Measurements from ENCODE around the gene PRUNE2. TPM values are rescaled to one million over a fixed set of nuclear protein-coding genes. Genes with fewer than 3 reads are reported as not detected.

The PRUNE2 gene
- total RNA-seq, 2 experiments from 2014 or later: 0.27 to 0.40 TPM

DNA sequence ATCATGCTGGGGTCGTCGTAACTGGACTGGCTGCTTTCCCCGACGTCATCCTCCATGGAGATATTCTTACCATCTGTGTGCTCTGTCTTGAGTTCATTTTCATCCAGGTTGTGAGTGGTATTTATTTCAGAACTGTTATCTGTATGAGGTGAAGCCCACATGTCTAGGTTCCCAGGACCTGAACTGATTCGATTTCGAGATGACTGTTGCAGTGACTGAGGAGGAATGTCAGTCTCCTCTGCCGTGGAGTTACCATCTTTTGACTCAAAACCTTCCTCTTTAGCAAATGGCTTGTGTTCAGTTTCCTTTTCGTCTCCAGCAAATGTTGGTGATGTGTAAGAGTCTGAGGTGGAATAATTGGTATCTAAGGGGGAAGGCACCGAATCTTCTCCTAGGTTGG, 196.9 kb downstream of the PRUNE2 start:
- CTCF ChIA-PET: no interaction called here
- POLR2A ChIA-PET: no interaction called here

GRCh38 chr9:76707510-76707909, 198.4 kb downstream of the PRUNE2 start:
- ChIA-PET POLR2A (no interaction called here), CTCF (interaction anchor here (1.0 kb wide), 1 partner anchor 262 kb away, joined by 3 read pairs; no protein-coding TSS in a partner anchor)

DNA sequence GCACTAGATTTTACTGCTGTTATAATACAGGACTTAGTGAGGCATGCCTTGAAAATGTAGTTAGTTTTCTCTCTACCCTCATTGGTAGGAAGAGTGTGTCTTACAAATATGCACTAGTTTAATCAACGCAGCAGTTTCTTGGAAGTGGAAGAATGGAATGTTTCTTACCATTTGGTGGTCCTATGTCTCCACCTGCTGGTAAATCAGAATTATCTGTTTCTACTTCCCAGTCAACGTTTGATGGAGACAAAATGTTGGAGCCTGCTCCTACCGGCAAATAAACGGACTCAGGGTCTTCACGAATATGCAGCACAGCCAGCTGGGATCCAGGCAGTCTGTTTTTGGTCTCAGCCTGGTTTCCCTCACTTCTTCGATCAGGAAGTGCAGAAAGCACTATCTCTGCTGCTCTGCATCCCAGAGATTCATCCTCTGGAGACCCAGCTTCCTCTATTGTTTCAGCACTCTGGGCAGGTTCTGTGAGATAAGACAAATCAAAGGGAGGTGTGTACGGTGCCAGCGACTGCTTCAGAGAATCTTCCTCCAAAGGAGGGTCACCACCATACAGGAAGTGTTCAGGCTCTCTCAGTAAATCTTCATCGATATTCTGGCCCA, 201.2 kb downstream of the PRUNE2 start:
- ChIA-PET POLR2A (no interaction called here), CTCF (interaction anchor here (0.7 to 1.4 kb wide), 8 partner anchors 12 to 311 kb away, joined by 3 to 4 read pairs (median 3); partner anchors contain the start of gene RFK)

GRCh38 chr9:76703270-76703669, 202.6 kb downstream of the PRUNE2 start:
- CTCF ChIA-PET: interaction anchor here (0.9 to 1.4 kb wide), 4 partner anchors 11 to 258 kb away, joined by 3 to 4 read pairs (median 4); no protein-coding TSS in a partner anchor
- POLR2A ChIA-PET: no interaction called here

- POLR2A ChIA-PET: no interaction called here
These were observed 204.4 kb downstream of the PRUNE2 start for GRCh38 chr9:76701441-76702039.

GRCh38 chr9:76700916-76701315, 205.0 kb downstream of the PRUNE2 start:
- CTCF ChIA-PET: no interaction called here

More at GRCh38 chr9:76701441-76702039, 204.4 kb downstream of the PRUNE2 start:
- CTCF ChIA-PET: interaction anchor here (1.0 kb wide), 1 partner anchor 336 kb away, joined by 3 read pairs; no protein-coding TSS in a partner anchor

GRCh38 chr9:76699971-76700370, 205.9 kb downstream of the PRUNE2 start:
- POLR2A ChIA-PET: no interaction called here
- CTCF ChIA-PET: interaction anchor here (1.1 kb wide), 1 partner anchor 287 kb away, joined by 3 read pairs; no protein-coding TSS in a partner anchor

More at GRCh38 chr9:76700916-76701315, 205.0 kb downstream of the PRUNE2 start:
- POLR2A ChIA-PET: no interaction called here

DNA sequence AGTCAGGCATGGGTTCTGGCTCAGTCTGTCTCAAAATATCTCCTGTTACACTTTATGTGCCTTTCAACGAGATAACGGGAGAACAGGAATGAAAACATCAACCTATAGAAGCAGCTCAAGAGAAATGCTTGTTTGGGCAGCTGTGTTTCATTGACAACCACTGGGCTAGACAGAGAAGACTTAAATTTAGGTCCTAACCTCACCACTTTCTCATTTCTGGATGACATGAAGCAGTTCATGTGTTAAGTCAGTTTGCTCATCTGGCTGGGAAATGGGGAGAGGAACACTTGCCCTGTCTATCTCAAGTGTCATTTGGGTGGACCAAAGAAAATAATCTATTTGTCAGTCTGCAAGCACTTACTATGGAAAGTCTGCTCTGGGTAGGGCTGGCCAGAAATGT, 208.4 kb downstream of the PRUNE2 start:
- ChIA-PET POLR2A (no interaction called here), CTCF (no interaction called here)

DNA sequence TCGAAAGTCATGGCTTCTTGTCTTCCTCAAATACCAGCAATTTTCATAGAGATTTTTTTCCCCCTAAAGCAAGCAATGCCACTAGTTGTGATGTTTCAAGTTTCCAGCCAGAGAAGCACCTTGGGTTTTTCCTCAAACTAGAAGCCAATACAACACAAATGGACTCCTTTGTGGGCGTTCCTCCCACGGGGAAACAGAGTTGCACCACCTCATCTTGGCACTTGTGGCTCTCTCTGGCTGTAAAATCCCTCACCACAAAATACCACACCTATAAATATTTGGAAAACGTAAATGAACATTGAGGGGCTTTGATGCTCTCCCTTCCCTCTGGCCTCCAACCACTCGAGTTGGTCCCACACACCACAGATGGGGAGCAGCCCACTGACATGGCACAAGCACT, 208.8 kb downstream of the PRUNE2 start:
- POLR2A ChIA-PET: no interaction called here
- CTCF ChIA-PET: no interaction called here

DNA sequence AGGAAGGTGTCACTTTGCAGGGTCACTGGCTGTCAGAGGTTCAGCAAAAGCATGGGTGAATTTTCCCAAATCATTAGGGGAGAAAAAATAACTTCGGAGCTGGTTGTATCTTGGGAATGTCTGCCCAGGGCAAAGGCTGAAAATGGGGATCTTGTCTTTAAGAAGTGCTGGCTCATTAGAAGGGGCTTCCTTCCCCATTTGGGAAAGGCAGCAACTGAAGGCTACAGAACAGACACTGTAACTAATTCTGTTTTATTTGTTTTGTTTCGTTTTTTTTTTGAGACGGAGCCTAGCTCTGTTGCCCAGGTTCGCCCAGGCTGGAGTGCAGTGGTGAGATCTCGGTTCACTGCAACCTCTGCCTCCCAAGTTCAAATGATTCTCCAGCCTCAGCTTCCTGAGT, 212.0 kb downstream of the PRUNE2 start:
- ChIA-PET POLR2A (interaction anchor here (0.6 kb wide), 1 partner anchor 39 kb away, joined by 3 read pairs; no protein-coding TSS in a partner anchor), CTCF (no interaction called here)

- CTCF ChIA-PET: interaction anchor here (1.1 kb wide), 1 partner anchor 11 kb away, joined by 3 read pairs; no protein-coding TSS in a partner anchor
- POLR2A ChIA-PET: no interaction called here
These were observed 213.3 kb downstream of the PRUNE2 start for GRCh38 chr9:76692458-76693129.

DNA sequence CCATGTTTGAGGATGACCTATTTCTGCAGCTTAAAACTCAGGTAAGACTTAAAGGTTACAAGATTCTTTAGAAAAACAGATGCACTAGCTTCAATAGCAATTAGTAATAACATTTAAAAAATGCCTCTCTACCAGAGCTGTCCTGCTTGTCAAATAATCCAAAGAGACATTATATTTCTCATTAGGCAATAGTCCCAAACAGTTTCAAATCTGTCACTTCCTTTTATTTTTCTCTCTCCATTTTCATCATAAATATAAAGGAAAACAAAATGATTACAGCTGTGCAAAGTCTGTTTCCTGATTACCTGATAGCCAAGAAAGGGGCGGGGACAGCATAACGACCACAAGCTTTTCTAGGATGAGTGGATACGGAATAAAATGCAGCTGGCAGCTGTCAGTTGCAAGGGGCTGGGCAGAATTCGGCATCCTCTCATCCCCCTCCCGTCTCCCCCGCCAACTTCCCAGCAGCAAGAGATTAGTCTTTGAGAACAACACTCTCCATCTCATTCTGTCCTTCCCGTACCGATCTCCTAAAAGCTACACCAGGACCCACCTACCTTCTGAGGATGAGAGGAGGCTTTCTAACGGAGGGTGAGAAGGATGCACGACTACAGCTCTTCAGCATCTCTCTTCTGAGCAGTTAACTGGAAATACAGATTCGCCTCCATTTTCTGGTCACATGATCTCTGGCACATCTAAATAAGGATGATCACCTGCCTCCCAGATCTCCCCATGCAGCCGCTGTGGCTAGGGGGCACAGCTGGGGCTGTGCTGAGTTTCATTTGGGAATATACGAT, 214.2 kb downstream of the PRUNE2 start:
- ChIA-PET CTCF (interaction anchor here (1.1 kb wide), 1 partner anchor 12 kb away, joined by 3 read pairs; no protein-coding TSS in a partner anchor), POLR2A (no interaction called here)

- CTCF ChIA-PET: interaction anchor here (1.0 kb wide), 1 partner anchor 244 kb away, joined by 3 read pairs; no protein-coding TSS in a partner anchor
- POLR2A ChIA-PET: no interaction called here
These were observed 214.9 kb downstream of the PRUNE2 start for GRCh38 chr9:76690973-76691370.

DNA sequence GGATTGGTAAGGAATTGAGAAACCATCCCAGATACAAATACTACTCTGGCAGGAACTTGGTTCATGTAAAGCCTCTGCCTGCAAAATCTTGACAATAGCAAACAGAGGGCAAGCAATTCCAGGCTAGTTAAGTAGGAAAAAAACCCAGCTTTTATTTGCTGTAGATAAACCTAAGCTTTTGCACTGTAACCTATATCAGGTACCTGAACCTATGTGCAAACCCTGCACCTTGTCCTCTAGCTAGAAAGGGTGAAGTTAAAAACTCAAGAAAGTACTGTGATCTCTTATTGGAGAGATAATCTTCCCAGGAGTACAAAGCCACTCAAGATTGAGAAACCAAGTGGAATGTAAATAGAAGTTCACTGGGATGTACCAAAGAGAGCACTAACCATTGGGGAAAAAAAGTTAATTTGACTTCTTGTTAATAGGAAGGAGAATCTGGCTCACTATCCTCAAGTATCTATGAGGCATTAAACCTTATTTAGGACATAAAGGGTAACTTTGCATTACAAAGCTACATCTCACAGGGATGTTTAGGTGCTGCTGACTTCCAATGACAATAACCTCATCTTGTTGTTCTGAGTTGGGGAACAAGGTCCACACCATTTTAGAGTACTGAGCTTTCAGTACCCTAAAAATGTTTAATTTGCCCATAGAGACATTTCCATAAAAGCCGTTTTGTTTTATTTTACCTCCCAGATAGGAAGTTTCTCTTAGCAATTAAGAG, 215.5 kb downstream of the PRUNE2 start:
- ChIA-PET POLR2A (no interaction called here), CTCF (interaction anchor here (1.0 kb wide), 1 partner anchor 244 kb away, joined by 3 read pairs; no protein-coding TSS in a partner anchor)

- POLR2A ChIA-PET: interaction anchor here (0.5 kb wide), 1 partner anchor 117 kb away, joined by 3 read pairs; no protein-coding TSS in a partner anchor
- CTCF ChIA-PET: no interaction called here
These were observed 217.3 kb downstream of the PRUNE2 start for GRCh38 chr9:76688471-76689238.

GRCh38 chr9:76687861-76688391, 218.0 kb downstream of the PRUNE2 start:
- ChIA-PET POLR2A (interaction anchor here (0.5 kb wide), 1 partner anchor 116 kb away, joined by 3 read pairs; no protein-coding TSS in a partner anchor), CTCF (no interaction called here)

DNA sequence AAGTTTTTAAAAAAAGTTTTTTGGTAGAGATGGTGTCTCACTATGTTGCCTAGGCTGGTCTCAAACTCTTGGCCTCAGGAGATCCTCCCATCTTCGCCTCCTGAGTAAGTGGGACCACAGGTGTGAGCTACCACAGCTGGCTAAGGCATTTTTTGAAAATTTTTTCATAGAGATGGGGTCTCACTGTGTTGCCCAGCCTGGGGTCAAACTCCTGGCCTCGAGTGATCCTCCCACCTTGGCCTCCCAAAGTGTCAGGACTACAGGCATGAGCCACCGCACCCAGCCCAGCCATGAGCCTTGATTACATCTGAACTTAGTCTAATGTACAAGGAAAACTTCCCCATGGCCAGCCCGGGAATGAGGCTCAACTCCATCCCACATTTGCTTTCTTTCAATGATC, 219.2 kb downstream of the PRUNE2 start:
- CTCF ChIA-PET: interaction anchor here (0.6 kb wide), 1 partner anchor 384 kb away, joined by 3 read pairs; no protein-coding TSS in a partner anchor
- POLR2A ChIA-PET: no interaction called here

- POLR2A ChIA-PET: no interaction called here
- CTCF ChIA-PET: no interaction called here
These were observed 221.7 kb downstream of the PRUNE2 start for GRCh38 chr9:76684213-76684612.
